MM.1S (cell line): ENCODE data around the gene DAP.

ENCODE experiments used
- DNase-seq: peaks from one replicate; pipeline ENCODE4 v3.0.0-alpha.2; 2015
- H2AFZ ChIP-seq: fragments of 300-600 bp; sonication (generic); 2 replicates; pipeline ENCODE4 v1.6.0; 2016; ENCODE audit warnings: antibody characterized with exemption, low read length
- H3F3A ChIP-seq: fragments of 300-600 bp; sonication (generic); 2 replicates; pipeline ENCODE4 v1.6.1; 2016; ENCODE audit warnings: mild to moderate bottlenecking, antibody characterized with exemption, low read length, moderate library complexity, mixed read lengths; ENCODE audit not compliant: insufficient read depth
- H3K27ac ChIP-seq: fragments of 300-600 bp; sonication (generic); 2 replicates; pipeline ENCODE4 v1.5.1; 2016; ENCODE audit warnings: mild to moderate bottlenecking, low read length
- H3K27me3 ChIP-seq: fragments of 300-600 bp; sonication (generic); replicated peaks from 2 replicates; pipeline ENCODE4 v1.6.0; 2016; ENCODE audit warnings: low read length; ENCODE audit not compliant: insufficient read depth
- H3K36me3 ChIP-seq: fragments of 300-600 bp; sonication (generic); replicated peaks from 2 replicates; pipeline ENCODE4 v1.6.1; 2016; ENCODE audit warnings: mild to moderate bottlenecking, low read length, mixed read lengths; ENCODE audit not compliant: insufficient read depth
- H3K4me1 ChIP-seq: fragments of 300-600 bp; sonication (generic); 2 replicates; pipeline ENCODE4 v1.6.1; 2016; ENCODE audit warnings: low read length, mixed read lengths
- H3K4me2 ChIP-seq: fragments of 300-600 bp; sonication (generic); 2 replicates; pipeline ENCODE4 v1.6.0; 2016; ENCODE audit warnings: low read depth, low read length
- H3K4me3 ChIP-seq: fragments of 300-600 bp; sonication (generic); 2 replicates; pipeline ENCODE4 v1.5.1; 2016; ENCODE audit warnings: low read length, mixed read lengths
- H3K79me2 ChIP-seq: fragments of 300-600 bp; sonication (generic); 2 replicates; pipeline ENCODE4 v1.6.1; 2016; ENCODE audit warnings: mixed run types, low read length, mixed read lengths
- H3K9ac ChIP-seq: fragments of 300-600 bp; sonication (generic); 2 replicates; pipeline ENCODE4 v1.6.1; 2016; ENCODE audit warnings: low read length, mixed read lengths
- H3K9me2 ChIP-seq: fragments of 300-600 bp; sonication (generic); replicated peaks from 2 replicates; pipeline ENCODE4 v1.6.1; 2016; ENCODE audit warnings: mild to moderate bottlenecking, low read length, mixed read lengths; ENCODE audit not compliant: insufficient read depth
- H3K9me3 ChIP-seq: fragments of 300-600 bp; sonication (generic); replicated peaks from 2 replicates; pipeline ENCODE4 v1.6.1; 2016; ENCODE audit warnings: mild to moderate bottlenecking, low read length, mixed read lengths; ENCODE audit not compliant: insufficient read depth
- H4K20me1 ChIP-seq: fragments of 300-600 bp; sonication (generic); 2 replicates; pipeline ENCODE4 v1.6.1; 2016; ENCODE audit warnings: mild to moderate bottlenecking, low read length, moderate library complexity, mixed read lengths; ENCODE audit not compliant: insufficient read depth
- CTCF ChIP-seq: fragments of 300-600 bp; sonication (generic); IDR thresholded peaks from 2 replicates; pipeline ENCODE4 v1.5.1; 2016; ENCODE audit warnings: antibody characterized with exemption, low read length, mixed read lengths
- EZH2 ChIP-seq: fragments of 300-600 bp; sonication (generic); optimal IDR thresholded peaks from 2 replicates; pipeline ENCODE3; 2017; ENCODE audit warnings: low read depth, mild to moderate bottlenecking, antibody characterized with exemption, low read length, mixed read lengths
- EZH2phosphoT487 ChIP-seq: fragments of 300-600 bp; sonication (generic); IDR thresholded peaks from 2 replicates; pipeline ENCODE4 v1.6.1; 2018; ENCODE audit warnings: antibody characterized with exemption, low read length

The DAP gene

DNA sequence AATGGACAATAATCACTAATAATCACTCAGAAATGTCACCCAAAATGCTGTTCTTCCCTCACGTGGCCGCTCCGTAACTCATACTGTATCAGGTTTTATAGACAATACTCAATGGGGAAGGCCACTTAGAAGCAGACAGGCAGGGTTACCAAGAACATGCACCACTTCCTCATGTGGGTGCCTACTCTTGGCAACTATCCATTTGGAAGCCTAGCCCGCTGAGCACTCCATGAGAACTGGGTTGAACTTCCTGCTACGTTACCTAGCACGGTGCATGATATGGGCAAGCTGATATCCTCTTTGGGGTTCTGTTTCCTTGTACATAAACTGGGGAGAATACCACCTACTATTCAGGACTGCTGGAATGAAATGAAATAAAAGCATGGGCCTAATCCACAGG lies 14.3 kb downstream of the DAP start:
- Histone ChIP-seq H3K27me3 (no peaks in the 10 kb centered on the region), H4K20me1 (no peaks in the 10 kb centered on the region), H3K4me3 (no peak overlapping the region), H3K36me3 (peaks cover 5% of the 10 kb centered on the region; the same call in 1 of the 2 replicates), H3K4me1 (no peaks in the 10 kb centered on the region), H3K9me3 (no peaks in the 10 kb centered on the region), H2AFZ (no peak overlapping the region), H3K4me2 (no peak overlapping the region), H3K79me2 (peaks cover 19% of the 10 kb centered on the region), H3F3A (no peaks in the 10 kb centered on the region), H3K9ac (no peak overlapping the region), H3K27ac (no peak overlapping the region), H3K9me2 (no peaks in the 10 kb centered on the region)
- TF ChIP-seq EZH2phosphoT487 (no peak), EZH2 (no peak), CTCF (no peak)
- no peak for DNase-seq

GRCh38 chr5:10745133-10745532 lies 15.9 kb downstream of the DAP start:
- peaks cover 5% of the 10 kb centered on the region; the same call in 1 of the 2 replicates for H3K36me3 ChIP-seq

DNA sequence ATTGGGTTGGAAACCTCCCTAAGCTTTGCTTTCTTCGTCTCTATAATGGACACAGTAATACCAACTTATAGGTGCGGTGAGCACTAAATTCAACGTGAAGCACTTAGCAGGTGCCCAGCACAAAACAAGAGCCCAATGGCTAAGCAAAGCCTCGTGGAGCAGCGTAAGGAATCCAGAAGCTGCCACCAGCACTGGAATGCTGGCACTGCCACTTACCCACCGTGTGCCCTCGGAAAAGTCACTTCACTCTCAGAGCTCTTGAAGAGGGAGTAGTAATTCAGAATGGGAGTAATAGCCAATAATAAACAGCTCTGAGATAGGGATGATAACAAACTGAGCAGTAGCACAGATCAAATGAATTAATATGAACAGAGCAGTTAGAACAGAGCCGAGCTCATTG lies 16.4 kb downstream of the DAP start:
- H3K27ac ChIP-seq, result no peak overlapping the region
- H3K9me3 ChIP-seq, result no peaks in the 10 kb centered on the region
- no peak for DNase-seq
- peaks cover 5% of the 10 kb centered on the region; the same call in 1 of the 2 replicates for H3K36me3 ChIP-seq
- H3K4me2 ChIP-seq, result no peak overlapping the region
- no peak overlapping the region for H3K9ac ChIP-seq
- H2AFZ ChIP-seq, result no peak overlapping the region
- H3K79me2 ChIP-seq, result no peaks in the 10 kb centered on the region
- H3K4me3 ChIP-seq, result no peak overlapping the region
- H3K9me2 ChIP-seq, result no peaks in the 10 kb centered on the region
- TF ChIP-seq EZH2 (no peak), EZH2phosphoT487 (no peak), CTCF (no peak)
- no peaks in the 10 kb centered on the region for H3F3A ChIP-seq
- H3K27me3 ChIP-seq, result no peaks in the 10 kb centered on the region
- H3K4me1 ChIP-seq, result no peaks in the 10 kb centered on the region
- H4K20me1 ChIP-seq, result no peaks in the 10 kb centered on the region

More at GRCh38 chr5:10745133-10745532, 15.9 kb downstream of the DAP start:
- TF ChIP-seq EZH2phosphoT487 (no peak), CTCF (no peak), EZH2 (no peak)
- Histone ChIP-seq H3K27me3 (no peaks in the 10 kb centered on the region), H3K27ac (no peak overlapping the region), H3K9me2 (no peaks in the 10 kb centered on the region), H3K4me1 (no peaks in the 10 kb centered on the region), H3K4me3 (no peak overlapping the region), H3K9me3 (no peaks in the 10 kb centered on the region), H3K4me2 (no peak overlapping the region), H3K9ac (no peak overlapping the region), H2AFZ (no peak overlapping the region), H3F3A (no peaks in the 10 kb centered on the region), H3K79me2 (peaks cover 3% of the 10 kb centered on the region), H4K20me1 (no peaks in the 10 kb centered on the region)
- DNase-seq, result no peak

DNA sequence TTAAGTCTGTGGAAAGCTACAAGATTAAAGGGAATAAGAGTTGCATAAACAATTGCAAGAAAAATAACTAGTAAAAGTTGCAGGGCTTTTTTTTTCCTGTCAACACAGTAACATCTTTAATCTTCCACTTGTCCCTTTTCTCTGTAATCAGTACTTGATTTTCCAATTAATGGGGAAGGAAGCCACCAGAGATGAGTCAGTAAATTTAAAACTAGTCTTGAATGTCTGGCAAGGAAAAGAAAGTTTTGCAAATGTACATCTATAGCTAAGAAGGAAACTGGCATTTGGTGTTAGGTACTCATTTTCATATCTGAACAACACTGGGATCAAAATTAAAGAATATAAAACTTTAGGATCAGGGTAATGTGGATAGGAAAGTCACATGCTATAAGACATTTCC lies 17.1 kb downstream of the DAP start:
- H3K9ac ChIP-seq, result no peak overlapping the region
- no peak overlapping the region for H2AFZ ChIP-seq
- no peaks in the 10 kb centered on the region for H3K79me2 ChIP-seq
- peaks cover 5% of the 10 kb centered on the region; the same call in 1 of the 2 replicates for H3K36me3 ChIP-seq
- no peaks in the 10 kb centered on the region for H3K9me3 ChIP-seq
- no peaks in the 10 kb centered on the region for H4K20me1 ChIP-seq
- no peak overlapping the region for H3K27ac ChIP-seq
- TF ChIP-seq CTCF (no peak), EZH2 (no peak), EZH2phosphoT487 (no peak)
- no peak overlapping the region for H3K4me3 ChIP-seq
- no peaks in the 10 kb centered on the region for H3F3A ChIP-seq
- no peaks in the 10 kb centered on the region for H3K9me2 ChIP-seq
- H3K4me1 ChIP-seq, result no peaks in the 10 kb centered on the region
- H3K4me2 ChIP-seq, result no peak overlapping the region
- no peaks in the 10 kb centered on the region for H3K27me3 ChIP-seq
- DNase-seq, result no peak
